ENCODE data around the gene AURKB. TPM values are rescaled to one million over a fixed set of nuclear protein-coding genes. Genes with fewer than 3 reads are reported as not detected.
A peak's percentile ranks its signal among the peaks of the same experiment; 100 is the strongest.

The AURKB gene
- total and polyA plus RNA-seq, 2 donors (not counting 1 experiment from before 2014, with no cell fraction given), result 1.1 to 5.3 TPM

DNA sequence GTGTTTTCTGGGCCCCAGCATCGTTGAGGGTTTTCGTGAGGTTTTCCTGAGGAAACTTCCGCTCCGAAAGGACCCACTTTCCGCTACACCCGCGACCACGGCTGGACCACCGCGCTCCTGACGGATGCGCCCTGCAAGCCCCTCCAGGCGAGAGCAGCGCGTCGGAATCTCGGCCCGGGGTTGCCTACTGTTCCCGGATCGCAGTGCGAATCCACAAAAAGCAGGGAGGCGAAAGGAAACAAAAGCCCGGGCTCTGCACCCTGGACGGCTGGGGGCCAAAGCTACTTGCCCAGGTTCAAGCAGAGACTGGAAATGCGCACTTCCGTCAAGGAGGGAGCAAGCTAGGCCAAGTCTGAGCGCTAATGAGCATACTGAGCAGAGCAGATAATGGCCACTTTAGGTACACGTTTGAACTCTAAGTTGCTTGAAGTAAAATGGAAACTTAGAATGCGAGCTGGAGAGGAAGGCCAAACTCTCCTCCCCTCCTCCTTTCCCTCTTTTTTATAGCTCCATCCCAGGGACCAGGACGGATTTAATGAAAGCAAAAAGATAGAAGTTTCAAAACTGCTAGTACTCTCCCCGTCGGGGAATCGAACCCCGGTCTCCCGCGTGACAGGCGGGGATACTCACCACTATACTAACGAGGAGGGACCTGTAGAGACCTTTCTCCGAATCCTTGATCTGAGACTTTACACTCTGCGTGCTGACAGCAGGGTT is 11.4 kb upstream of the AURKB start:
- H2AFZ ChIP-seq (ENCODE audit: insufficient read depth, low read depth, low read length, poor library complexity, severe bottlenecking), result peak overlapping the region; percentile 82
- peaks cover 6% of the 10 kb centered on the region for H3K79me2 ChIP-seq (ENCODE audit: control insufficient read depth, insufficient read depth, low read length)
- TF ChIP-seq, protein P1, sequence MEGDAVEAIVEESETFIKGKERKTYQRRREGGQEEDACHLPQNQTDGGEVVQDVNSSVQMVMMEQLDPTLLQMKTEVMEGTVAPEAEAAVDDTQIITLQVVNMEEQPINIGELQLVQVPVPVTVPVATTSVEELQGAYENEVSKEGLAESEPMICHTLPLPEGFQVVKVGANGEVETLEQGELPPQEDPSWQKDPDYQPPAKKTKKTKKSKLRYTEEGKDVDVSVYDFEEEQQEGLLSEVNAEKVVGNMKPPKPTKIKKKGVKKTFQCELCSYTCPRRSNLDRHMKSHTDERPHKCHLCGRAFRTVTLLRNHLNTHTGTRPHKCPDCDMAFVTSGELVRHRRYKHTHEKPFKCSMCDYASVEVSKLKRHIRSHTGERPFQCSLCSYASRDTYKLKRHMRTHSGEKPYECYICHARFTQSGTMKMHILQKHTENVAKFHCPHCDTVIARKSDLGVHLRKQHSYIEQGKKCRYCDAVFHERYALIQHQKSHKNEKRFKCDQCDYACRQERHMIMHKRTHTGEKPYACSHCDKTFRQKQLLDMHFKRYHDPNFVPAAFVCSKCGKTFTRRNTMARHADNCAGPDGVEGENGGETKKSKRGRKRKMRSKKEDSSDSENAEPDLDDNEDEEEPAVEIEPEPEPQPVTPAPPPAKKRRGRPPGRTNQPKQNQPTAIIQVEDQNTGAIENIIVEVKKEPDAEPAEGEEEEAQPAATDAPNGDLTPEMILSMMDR (IDR thresholded peaks at IDR 0.05), result no peak
- TF ChIP-seq EZH2 (IDR thresholded peaks at IDR 0.05; ENCODE audit: borderline replicate concordance, insufficient read depth, low read depth, low read length, poor library complexity, severe bottlenecking), result no peak
- H3K4me3 Mint-ChIP-seq, result peak overlapping the region; percentile 89
- H3K27ac Mint-ChIP-seq, result peak overlapping the region; percentile 96
- intact Hi-C loops (cut with micrococcal nuclease), result loop anchor here (1.0 to 10.0 kb wide), 11 partner anchors 12 to 213 kb away; partner anchors contain the start of genes AURKB, BORCS6, NDEL1 and SLC25A35
- peaks cover 0 to 6% of the 10 kb centered on the region in 2 experiments for H3K36me3 ChIP-seq (replicated peaks in 1 of 2; ENCODE audit: control extremely low read depth in 1 of 2, control insufficient read depth in 1 of 2, extremely low read depth in 1 of 2, insufficient read depth in 2 of 2, low read length in 1 of 2)
- H3K27me3 ChIP-seq (replicated peaks in 1 of 4; ENCODE audit: control extremely low read depth in 1 of 4, control insufficient read depth in 3 of 4, insufficient read depth in 4 of 4, low read length in 3 of 4), result no peaks in the 10 kb centered on the region
- H3K9me3 Mint-ChIP-seq (ENCODE audit: insufficient read depth), result no peaks in the 10 kb centered on the region
- DNase-seq, result no peak
- H3K9me3 ChIP-seq (ENCODE audit: control extremely low read depth in 1 of 3, control insufficient read depth in 2 of 3, insufficient read depth in 1 of 3, low read length in 2 of 3), result no peaks in the 10 kb centered on the region
- peaks cover 1% of the 10 kb centered on the region for H4K20me1 ChIP-seq (ENCODE audit: control insufficient read depth, insufficient read depth, low read length, poor library complexity, severe bottlenecking)
- H3K4me1 Mint-ChIP-seq, result peaks cover 55% of the 10 kb centered on the region
- under 1% methylated on average over 33 of the region's 40 CpGs for WGBS (ENCODE audit: insufficient coverage)
- H3K27ac ChIP-seq (ENCODE audit: low read length in 2 of 2), result peak overlapping the region; percentile 90 to 93
- peak; percentile 58 for ATAC-seq (ENCODE audit: low read depth)
- peak overlapping the region; percentile 82 for H3K4me2 ChIP-seq (replicated peaks; ENCODE audit: low read depth, low read length, poor library complexity, severe bottlenecking)
- ChIA-PET POLR2A (interaction anchor here (0.5 to 7.5 kb wide), 21 partner anchors 11 to 983 kb away, joined by 3 to 158 read pairs (median 8); partner anchors contain the start of genes AURKB, BORCS6, CTC1 and HES7), CTCF (interaction anchor here (0.7 to 7.6 kb wide), 24 partner anchors 10 to 535 kb away, joined by 3 to 86 read pairs (median 4); partner anchors contain the start of genes AURKB, BORCS6, CTC1 and HES7)
- H3K9ac ChIP-seq (ENCODE audit: low read length), result peak overlapping the region; percentile 75
- H3K27me3 Mint-ChIP-seq, result no peaks in the 10 kb centered on the region
- peak overlapping the region; percentile 75 to 100 (median 78) for H3K4me3 ChIP-seq (ENCODE audit: control extremely low read depth in 1 of 5, extremely low read depth in 1 of 5, insufficient read depth in 1 of 5, low read depth in 2 of 5, low read length in 4 of 5)
- peaks cover 25 to 46% of the 10 kb centered on the region in 2 donors for H3K4me1 ChIP-seq (ENCODE audit: control insufficient read depth in 2 of 2, insufficient read depth in 2 of 2, low read length in 2 of 2)

Measured in B cell (primary cell).